ENCODE results near the gene PTPRN2.
"Not testable (repeated sequence)": the region's sequence is repeated elsewhere in the genome, so short reads cannot be mapped to it uniquely, and the experiment has no call there.

The PTPRN2 gene

DNA sequence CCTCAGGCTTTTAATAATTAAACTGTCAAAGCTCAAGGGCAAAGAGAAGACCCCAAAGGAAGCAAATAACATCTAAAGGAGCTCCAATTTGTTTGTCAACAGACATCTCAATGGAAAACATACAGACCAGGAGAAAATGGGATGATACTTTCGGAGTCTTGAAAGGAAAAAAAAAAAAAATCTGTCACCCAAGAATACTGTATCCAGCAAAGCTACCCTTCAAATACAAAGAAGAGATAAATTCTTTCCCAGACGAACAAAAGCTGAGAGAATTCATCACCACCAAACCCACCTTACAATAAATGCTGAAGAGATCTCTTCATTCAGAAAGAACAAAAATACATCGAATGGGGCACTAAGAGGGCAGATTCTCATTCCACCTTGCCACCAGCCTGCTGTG, 232.8 kb downstream of the PTPRN2 start:
- DNase-seq (ENCODE audit: low read depth in 1 of 2, low spot score in 1 of 2) = no peak

DNA sequence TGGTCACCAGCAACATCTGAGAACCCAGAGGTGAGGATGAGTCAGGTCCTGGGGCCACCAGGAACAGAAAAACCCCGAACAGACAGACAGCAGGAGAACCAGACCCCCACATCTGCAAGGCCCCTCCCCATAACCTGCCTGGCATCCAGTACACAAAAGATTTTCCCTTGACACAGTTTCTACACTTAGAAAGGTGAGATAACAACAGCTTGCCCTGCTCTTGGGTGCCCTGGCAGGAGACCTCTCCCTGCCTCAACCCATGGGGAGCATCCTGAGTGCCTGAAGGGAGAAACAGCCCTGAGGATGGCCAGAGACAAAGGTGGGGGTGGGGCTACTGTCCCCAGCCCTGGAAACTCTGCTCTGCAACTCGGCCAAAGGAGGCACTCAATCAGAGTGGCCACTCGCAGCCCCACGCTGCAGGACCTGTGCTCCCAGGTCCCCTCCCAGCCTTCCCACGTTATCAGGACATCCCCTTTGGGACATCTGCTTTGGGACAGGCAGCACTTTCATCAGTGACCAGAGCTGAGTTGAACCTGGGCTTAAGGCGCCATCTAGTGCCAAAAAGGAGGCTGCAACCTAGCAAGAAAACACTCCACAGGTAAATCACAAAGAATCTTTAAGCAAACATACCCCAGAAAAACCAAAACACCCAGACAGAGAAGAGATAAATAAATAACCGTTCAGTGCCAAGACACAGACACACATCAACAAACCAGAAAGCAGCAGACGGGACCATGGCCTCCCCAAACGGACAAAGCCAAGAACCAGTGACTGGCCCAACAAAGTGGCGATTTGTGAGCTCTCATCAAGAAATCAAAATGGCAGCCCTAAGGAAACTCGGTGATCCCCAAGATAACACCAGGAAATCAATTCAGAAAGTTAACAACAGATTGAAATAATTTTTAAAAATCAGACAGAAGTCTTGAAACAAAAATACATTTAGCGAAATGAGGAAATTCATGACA, 233.7 kb downstream of the PTPRN2 start:
- no peak for DNase-seq (ENCODE audit: low read depth in 1 of 2, low spot score in 1 of 2)

DNA sequence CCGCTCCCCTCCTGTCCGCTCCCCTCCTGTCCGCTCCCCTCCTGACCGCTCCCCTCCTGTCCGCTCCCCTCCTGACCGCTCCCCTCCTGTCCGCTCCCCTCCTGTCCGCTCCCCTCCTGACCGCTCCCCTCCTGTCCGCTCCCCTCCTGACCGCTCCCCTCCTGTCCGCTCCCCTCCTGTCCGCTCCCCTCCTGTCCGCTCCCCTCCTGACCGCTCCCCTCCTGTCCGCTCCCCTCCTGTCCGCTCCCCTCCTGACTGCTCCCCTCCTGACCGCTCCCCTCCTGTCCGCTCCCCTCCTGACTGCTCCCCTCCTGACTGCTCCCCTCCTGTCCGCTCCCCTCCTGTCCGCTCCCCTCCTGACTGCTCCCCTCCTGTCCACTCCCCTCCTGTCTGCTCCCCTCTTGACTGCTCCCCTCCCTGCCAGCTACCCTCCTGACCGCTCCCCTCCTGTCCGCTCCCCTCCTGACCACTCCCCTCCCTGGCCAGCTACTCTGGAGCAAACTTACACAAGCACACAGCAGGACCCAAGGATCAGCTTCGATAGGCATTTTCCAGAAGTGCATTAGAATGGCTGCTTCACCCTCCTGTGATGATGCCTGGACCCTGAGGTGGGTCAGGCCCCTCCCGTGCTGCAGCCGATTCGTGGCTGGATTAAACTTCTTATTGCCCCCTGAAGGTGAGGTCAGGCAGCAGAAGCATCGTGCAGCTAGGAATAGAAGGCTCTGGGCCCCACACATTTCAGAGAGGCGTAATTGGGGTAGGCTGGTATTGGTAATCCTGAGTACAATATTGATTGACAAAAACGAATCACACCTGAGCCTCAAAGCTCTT, 235.5 kb downstream of the PTPRN2 start:
- DNase-seq (ENCODE audit: low read depth in 1 of 2, low spot score in 1 of 2) = not testable (repeated sequence)

DNA sequence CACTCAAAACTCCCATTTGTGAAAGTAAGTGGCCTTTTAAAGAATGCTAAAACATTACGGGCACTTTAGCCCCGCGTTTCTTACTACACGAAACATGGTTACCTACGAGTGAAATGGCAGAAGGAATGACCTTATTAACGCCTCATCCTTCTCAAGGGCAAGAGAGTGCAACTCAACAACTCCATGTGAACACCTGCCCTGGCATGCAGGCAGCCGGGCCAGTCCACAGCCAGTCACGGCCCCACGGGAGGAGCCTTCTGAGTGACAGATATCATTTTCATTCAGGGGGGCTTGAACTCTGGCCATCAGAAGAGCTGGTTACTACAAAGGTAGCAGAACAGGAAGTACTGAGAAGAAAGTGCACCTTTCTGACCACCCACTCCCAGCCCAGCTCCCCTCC, 236.1 kb downstream of the PTPRN2 start:
- DNase-seq (ENCODE audit: low read depth in 1 of 2, low spot score in 1 of 2) = no peak

DNA sequence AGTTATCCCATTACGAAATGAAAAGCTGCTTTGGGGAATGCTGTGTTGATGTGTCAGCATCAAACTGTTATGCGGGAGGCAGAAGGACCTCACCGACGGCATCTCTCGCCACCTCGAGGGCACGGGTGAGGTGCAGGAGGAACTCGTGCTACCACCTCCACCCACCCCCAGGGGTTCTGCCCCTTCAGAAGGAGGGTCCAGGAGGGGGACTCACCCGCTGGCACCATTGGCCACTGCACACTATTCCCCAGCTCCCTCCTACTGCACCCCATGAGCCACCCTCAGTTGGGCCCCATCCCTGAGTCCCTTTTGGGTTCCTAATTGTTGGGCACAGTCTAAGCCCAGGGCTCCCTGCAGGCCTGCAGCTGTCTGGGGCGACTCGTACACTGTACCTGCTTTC, 236.6 kb downstream of the PTPRN2 start:
- DNase-seq (ENCODE audit: low read depth in 1 of 2, low spot score in 1 of 2) = no peak

DNA sequence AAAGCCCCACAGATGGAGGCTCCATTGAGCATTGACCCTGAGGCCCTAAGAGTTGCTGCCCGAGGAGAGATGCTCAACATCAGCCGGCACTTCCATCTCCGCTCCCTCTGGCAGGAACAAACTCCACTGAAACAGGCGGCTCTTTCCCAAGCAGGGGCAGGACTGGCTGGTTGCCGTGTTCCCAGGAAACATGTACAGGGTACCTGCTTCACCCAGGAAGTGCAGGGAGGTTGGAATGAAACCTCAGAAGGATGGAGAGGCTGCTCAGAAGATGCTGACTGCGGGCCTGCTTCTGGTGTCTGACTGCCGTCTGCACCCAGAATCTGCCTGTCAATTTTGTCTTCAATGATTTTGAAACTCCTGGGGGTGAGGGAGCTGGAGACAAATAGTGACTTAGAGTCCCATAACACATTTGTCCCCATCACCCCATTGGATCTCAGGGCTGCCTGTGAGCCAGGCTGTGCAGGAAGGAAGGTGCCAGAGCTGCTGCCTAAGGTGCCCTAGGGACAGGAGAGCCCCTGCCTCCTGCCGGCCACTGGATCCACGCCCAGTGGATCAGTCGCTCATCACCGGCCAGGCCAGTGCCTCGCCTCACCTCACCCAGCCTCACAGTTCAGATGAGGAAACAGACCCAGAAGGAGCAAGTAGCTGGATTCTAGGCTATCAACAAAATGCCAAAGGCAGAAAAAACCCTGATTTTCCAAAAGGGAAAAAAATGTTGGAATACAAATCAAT, 237.3 kb downstream of the PTPRN2 start:
- no peak for DNase-seq (ENCODE audit: low read depth in 1 of 2, low spot score in 1 of 2)

DNA sequence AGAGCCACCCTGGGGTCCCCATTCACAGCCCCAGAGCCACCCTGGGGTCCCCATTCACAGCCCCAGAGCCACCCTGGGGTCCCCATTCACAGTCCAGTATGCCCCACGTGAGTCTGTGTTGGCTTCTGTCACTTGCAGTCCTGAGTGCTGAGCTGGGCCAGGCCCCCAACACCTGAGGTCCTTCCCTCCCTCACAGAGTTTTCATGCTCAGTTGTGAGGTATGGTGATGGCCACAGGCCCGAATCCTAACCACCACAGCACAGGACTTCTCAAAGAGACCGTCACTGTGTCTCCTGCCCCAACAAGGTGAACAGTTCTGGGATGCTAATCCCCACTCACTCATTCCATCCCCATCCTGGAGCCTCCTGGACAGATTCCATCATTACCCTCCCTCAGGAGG, 239.2 kb downstream of the PTPRN2 start:
- DNase-seq (ENCODE audit: low read depth in 1 of 2, low spot score in 1 of 2) = no peak

DNA sequence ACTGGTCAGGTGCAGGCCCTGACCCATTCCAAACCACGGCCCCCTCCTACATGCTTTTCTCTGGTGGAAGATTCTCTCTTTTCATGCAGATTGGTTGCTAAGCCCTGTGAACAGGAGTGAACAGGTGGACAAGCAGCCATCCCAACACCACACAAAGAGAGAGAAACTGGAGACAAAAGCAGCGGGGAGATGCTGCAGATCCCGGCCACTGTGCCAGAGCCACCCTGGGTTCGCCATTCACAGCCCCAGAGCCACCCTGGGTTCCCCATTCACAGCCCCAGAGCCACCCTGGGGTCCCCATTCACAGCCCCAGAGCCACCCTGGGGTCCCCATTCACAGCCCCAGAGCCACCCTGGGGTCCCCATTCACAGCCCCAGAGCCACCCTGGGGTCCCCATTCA, 239.6 kb downstream of the PTPRN2 start:
- not testable (repeated sequence) for DNase-seq (ENCODE audit: low read depth in 1 of 2, low spot score in 1 of 2)

DNA sequence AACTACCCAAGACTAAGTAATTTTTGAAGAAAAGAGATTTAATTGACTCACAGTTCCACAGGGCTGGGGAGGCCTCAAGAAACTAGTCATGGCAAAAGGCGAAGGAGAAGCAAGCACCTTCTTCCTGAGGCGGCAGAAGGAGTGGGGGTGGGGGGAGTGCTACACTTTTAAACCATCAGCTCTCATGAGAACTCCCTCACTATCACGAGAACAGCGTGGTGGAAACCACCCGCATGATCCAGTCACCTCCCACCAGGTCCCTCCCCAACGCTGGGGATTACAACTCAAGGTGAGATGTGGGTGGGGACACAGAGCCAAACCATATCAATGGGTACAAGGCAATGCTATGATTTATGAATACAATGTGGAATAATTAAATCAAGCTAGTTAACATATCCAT, 241.9 kb downstream of the PTPRN2 start:
- DNase-seq (ENCODE audit: low read depth in 1 of 2, low spot score in 1 of 2) = no peak

DNA sequence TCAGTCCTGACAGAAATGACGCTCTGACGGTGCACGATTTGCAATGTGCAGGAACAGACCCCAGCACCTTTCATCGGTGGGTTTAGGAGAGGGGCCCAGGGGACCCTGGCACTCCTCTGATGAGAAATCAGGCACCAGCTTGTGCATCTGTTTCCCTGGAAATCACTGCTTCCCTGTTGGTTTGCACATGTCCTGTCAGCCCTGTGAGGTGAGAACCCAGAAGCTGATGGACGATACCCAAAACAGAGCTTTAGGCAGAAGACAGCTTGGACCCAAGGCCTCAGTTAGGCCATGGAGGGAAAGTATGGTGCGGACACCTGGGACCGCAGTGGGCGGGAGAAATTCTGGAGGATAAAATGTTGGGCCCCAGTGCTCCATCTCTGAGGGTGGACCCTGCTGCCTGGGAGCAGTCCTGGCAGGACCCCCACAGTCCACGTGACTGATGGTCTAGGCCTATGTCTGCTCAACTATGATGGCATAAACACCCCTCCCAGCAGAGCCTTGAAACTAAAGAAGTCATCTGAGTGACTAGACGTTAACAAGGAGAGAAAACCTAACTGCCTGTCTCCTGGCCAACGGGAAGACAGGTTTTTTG, 242.8 kb downstream of the PTPRN2 start:
- no peak for DNase-seq (ENCODE audit: low read depth in 1 of 2, low spot score in 1 of 2)

DNA sequence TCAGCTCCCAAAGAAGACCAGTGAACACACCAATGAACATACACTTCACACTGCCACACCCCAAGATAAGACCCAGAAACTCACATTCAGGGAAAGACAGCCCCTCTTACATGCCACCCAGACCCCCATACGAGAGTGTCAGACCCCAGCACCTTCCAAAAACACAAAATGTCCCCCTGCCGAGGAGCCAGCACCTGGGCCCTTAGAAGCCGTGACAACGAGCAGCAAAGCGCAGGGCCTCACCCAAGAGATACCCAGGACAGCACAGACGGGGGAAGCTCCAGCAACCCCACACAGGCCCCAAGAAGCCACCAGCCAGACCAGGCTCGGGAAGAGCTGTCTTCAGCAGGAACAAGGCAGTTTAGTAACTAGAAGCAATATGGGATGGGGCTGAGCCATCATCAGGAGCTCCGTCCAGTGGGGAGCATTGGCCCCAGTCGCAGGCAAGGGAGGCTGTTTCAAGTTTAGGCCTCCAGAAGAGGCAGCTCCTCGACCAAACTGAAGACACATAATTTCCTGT, 243.6 kb downstream of the PTPRN2 start:
- no peak for DNase-seq (ENCODE audit: low read depth in 1 of 2, low spot score in 1 of 2)

DNA sequence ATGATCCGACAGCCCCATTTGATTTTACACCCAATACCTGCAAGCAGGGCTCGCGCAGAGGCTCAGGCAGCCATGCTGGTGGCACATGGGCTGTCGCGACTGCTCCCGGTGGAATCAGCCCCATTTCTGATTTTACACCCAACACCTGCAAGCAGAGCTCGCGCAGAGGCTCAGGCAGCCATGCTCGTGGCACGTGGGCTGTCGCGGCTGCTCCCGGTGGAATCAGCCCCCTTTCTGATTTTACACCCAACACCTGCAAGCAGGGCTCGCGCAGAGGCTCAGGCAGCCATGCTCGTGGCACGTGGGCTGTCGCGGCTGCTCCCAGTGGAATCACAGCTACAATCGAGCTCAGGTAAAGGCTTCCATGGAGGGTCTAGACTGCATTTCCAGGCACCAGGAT, 244.1 kb downstream of the PTPRN2 start:
- no peak for DNase-seq (ENCODE audit: low read depth in 1 of 2, low spot score in 1 of 2)

DNA sequence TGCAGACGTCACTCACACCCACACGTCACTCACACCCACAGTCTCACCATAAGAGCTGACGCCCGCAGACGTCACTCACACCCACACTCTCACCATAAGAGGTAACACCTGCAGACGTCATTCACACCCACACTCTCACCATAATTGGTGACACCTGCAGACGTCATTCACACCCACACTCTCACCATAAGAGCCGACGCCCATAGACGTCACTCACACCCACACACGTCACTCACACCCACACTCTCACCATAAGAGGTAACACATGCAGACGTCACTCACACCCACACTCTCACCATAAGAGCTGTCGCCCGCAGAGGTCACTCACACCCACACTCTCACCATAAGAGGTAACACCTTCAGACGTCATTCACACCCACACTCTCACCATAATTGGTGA, 246.5 kb downstream of the PTPRN2 start:
- DNase-seq (ENCODE audit: low read depth in 1 of 2, low spot score in 1 of 2) = not testable (repeated sequence)

DNA sequence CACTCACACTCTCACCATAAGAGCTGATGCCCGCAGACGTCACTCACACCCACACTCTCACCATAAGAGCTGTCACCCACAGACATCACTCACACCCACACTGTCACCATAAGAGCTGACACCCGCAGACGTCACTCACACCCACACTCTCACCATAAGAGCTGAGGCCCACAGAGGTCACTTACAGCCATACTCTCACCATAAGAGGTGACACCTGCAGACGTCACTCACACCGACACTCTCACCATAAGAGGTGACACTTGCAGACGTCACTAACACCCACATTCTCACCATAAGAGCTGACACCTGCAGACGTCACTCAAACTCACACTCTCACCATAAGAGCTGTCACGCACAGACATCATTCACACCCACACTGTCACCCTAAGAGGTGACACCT, 250.7 kb downstream of the PTPRN2 start:
- not testable (repeated sequence) for DNase-seq (ENCODE audit: low read depth in 1 of 2, low spot score in 1 of 2)

DNA sequence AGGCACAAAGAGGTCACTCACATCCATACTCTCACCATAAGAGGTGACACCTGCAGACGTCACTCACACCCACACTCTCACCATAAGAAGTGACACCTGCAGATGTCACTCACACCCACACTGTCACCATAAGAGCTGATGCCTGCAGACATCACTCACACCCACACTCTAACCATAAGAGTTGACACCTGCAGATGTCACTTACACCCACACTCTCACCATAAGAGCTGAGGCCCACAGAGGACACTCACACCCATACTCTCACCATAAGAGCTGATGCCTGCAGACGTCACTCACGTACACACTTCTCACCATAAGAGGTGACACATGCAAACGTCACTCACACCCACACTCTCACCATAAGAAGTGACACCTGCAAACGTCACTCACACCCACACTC, 255.1 kb downstream of the PTPRN2 start:
- DNase-seq (ENCODE audit: low read depth in 1 of 2, low spot score in 1 of 2) = not testable (repeated sequence)

DNA sequence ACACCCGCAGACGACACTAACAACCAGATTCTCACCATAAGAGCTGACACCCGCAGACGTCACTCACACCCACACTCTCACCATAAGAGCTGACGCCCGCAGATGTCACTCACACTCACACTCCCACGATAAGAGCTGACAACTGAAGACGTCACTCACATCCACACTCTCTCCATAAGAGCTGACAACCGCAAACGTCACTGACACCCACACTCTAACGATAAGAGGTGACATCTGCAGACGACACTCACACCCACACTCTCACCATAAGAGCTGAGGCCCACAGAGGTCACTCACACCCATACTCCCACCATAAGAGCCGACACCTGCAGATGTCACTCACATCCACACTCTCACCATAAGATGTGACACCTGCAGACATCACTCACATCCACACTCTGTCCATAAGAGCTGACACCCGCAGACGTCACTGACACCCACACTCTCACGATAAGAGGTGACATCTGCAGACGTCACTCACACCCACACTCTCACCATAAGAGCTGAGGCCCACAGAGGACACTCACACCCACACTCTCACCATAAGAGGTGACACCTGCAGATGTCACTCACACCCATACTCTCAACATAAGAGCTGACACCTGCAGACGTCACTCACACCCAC, 255.7 kb downstream of the PTPRN2 start:
- DNase-seq (ENCODE audit: low read depth in 1 of 2, low spot score in 1 of 2) = not testable (repeated sequence)

DNA sequence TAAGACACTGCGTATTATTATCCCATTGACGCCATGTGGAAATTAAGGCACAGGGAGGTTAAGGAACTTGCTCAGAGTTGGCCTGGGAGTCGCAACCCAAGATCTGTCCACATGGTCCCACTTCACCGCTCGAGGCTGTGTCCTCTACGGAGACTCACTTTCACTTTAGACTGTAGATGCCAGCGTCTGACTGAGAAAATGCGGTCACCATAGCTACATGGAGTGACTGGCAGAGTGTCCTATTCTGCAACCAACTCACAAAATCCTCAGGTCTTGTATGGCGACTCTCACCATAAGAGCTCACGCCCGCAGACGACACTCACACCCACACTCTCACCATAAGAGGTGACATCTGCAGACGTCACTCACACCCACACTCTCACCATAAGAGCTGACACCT, 257.9 kb downstream of the PTPRN2 start:
- no peak for DNase-seq (ENCODE audit: low read depth in 1 of 2, low spot score in 1 of 2)

DNA sequence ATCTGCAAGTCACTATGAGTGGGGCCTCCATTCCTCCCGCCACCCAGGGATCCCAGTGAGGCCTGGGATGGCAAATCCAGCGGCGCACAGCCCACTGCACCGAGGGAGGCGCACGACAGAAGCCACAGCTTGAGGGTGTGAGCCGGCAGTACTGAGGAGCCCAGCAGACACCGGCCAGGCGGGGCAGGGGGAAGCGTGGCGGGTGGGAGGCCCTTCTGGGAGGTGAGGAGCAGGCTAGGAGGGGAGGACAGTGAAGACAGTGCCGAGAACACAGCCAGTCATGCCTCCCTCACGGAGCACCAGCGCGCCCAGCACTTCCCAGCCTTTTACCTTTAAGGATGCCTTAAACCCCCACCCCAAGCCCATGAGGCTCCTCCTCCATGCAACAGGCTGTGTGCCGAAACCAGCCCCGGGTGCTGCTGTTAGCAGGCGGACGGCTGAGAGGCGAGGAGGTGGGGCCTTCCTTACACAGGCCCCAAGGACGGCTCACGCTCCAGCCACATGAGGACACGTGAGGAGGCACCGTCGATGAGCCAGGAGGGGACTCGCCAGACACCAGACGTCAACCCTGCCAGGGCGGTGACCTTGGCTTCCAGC, 258.5 kb downstream of the PTPRN2 start:
- no peak for DNase-seq (ENCODE audit: low read depth in 1 of 2, low spot score in 1 of 2)

DNA sequence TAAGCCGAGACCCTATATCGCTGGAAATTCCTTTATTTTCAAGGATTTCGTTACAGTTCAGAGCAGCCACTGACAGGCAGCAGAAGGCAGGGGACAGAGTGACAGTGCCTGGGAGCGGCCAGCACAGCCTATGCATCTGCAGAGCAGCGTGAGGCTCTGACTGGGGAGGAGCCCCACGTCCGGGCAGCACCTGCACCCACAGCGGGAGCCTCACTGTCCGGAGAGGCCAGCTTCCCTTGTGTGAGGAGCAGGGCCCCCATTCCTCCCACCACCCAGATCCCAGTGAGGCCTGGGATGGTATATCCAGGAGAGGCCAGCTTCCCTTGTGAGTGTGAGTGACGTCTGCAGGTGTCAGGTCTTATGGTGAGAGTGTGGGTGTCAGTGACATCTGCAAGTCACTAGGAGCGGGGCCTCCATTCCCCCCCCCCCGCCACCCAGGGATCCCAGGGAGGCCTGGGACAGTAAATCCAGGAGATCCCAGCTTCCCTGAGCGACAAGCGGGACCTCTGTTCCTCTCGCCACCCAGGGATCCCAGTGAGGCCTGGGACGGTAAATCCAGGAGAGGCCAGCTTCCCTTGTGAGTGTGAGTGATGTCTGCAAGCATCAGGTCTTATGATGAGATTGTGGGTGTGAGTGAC, 259.1 kb downstream of the PTPRN2 start:
- no peak for DNase-seq (ENCODE audit: low read depth in 1 of 2, low spot score in 1 of 2)
